Stimulated activated CD4-positive, alpha-beta T cell treated with anti-CD3 and anti-CD28 coated beads, Interleukin-12 subunit alpha, Interleukin-12 subunit beta, amount 100 ng/mL, for 24 hours (primary cell): Measurements from ENCODE around the gene FBXL17.
"Not testable (repeated sequence)": the region's sequence is repeated elsewhere in the genome, so short reads cannot be mapped to it uniquely, and the experiment has no call there.

Experiments used
- DNase-seq, 2 experiments: peaks; one replicate each; pipeline ENCODE4 v3.0.0-alpha.2; 2020; ENCODE audit warnings: low read depth in 2 of 2

The FBXL17 gene

GRCh38 chr5:108164574-108164973, 217.3 kb downstream of the FBXL17 start:
- DNase-seq = no peak

GRCh38 chr5:108152854-108153253, 229.0 kb downstream of the FBXL17 start:
- not testable (repeated sequence) for DNase-seq

GRCh38 chr5:108149369-108149768, 232.5 kb downstream of the FBXL17 start:
- no peak for DNase-seq

GRCh38 chr5:108148715-108149139, 233.2 kb downstream of the FBXL17 start:
- DNase-seq = no peak

- DNase-seq = no peak
Observed at GRCh38 chr5:108146222-108146621, 235.7 kb downstream of the FBXL17 start.

- DNase-seq = no peak
Observed at GRCh38 chr5:108145351-108145750, 236.5 kb downstream of the FBXL17 start.

GRCh38 chr5:108144332-108144731, 237.6 kb downstream of the FBXL17 start:
- no peak for DNase-seq

GRCh38 chr5:108143581-108143980, 238.3 kb downstream of the FBXL17 start:
- no peak for DNase-seq

GRCh38 chr5:108141676-108142075, 240.2 kb downstream of the FBXL17 start:
- DNase-seq = no peak

GRCh38 chr5:108136493-108136892, 245.4 kb downstream of the FBXL17 start:
- no peak for DNase-seq

GRCh38 chr5:108129129-108129528, 252.8 kb downstream of the FBXL17 start:
- no peak for DNase-seq

- DNase-seq = no peak
Observed at GRCh38 chr5:108125771-108126511, 256.0 kb downstream of the FBXL17 start.

GRCh38 chr5:108124596-108124995, 257.3 kb downstream of the FBXL17 start:
- DNase-seq = no peak

GRCh38 chr5:108122702-108123101, 259.2 kb downstream of the FBXL17 start:
- no peak for DNase-seq

- DNase-seq = no peak
Observed at GRCh38 chr5:108118813-108119514, 262.9 kb downstream of the FBXL17 start.

GRCh38 chr5:108115673-108116072, 266.2 kb downstream of the FBXL17 start:
- no peak for DNase-seq

GRCh38 chr5:108113950-108114349, 267.9 kb downstream of the FBXL17 start:
- DNase-seq = no peak

- DNase-seq = no peak
Observed at GRCh38 chr5:108111736-108112135, 270.2 kb downstream of the FBXL17 start.

GRCh38 chr5:108109059-108109458, 272.8 kb downstream of the FBXL17 start:
- DNase-seq = no peak

- no peak for DNase-seq
Observed at GRCh38 chr5:108104448-108104847, 277.4 kb downstream of the FBXL17 start.

- DNase-seq = no peak
Observed at GRCh38 chr5:108102463-108102862, 279.4 kb downstream of the FBXL17 start.

GRCh38 chr5:108101821-108102220, 280.1 kb downstream of the FBXL17 start:
- no peak for DNase-seq

GRCh38 chr5:108101130-108101529, 280.8 kb downstream of the FBXL17 start:
- no peak for DNase-seq
